Activated T-helper 17 cell treated with anti-CD3 and anti-CD28 coated beads, Interleukin-2, amount 50 U/mL, for 72 hours (primary cell): ENCODE data around the gene OR52N2. TPM values are rescaled to one million over a fixed set of nuclear protein-coding genes. Genes with fewer than 3 reads are reported as not detected.

Experiments
- ATAC-seq: fragments of 150-1000 bp; cut with Tn5 transposase; replicated peaks from 2 replicates; pipeline ENCODE4 v1.10.0; 2021; ENCODE audit warnings: mild to moderate bottlenecking, moderate library complexity
- H3K27ac Mint-ChIP-seq: one replicate; pipeline ENCODE4 v1.8.0; 2022; ENCODE audit warnings: mixed read lengths
- H3K27me3 Mint-ChIP-seq: one replicate; pipeline ENCODE4 v1.8.0; 2022; ENCODE audit warnings: mixed read lengths
- H3K36me3 Mint-ChIP-seq: one replicate; pipeline ENCODE4 v1.8.0; 2022; ENCODE audit warnings: low read depth, mild to moderate bottlenecking, mixed read lengths
- H3K4me1 Mint-ChIP-seq: one replicate; pipeline ENCODE4 v1.8.0; 2022; ENCODE audit warnings: mixed read lengths
- H3K4me3 Mint-ChIP-seq: one replicate; pipeline ENCODE4 v1.8.0; 2022; ENCODE audit warnings: mild to moderate bottlenecking, mixed read lengths
- H3K9me3 Mint-ChIP-seq: one replicate; pipeline ENCODE4 v1.8.0; 2022; ENCODE audit warnings: mixed read lengths
- total RNA-seq, 2 donors: library from RNA; stranded (reverse); gene quantifications; one replicate each; pipeline ENCODE4 v1.2.3, GENCODE V29; 2022

The OR52N2 gene
- total RNA-seq: not detected

GRCh38 chr11:5808500-5809121 is at the start of gene OR52N2:
Gene OR52N2, plus strand, starts transcription at chr11:5808924. Its CDS starts 11,412 bp downstream, at chr11:5820336.
- Mint-ChIP-seq H3K4me3 (peak within 1 kb of the TSS; percentile 89), H3K27me3 (peaks cover 20% of the 10 kb centered on the region), H3K36me3 (no peaks in the 10 kb centered on the region), H3K9me3 (no peaks in the 10 kb centered on the region), H3K27ac (peak within 1 kb of the TSS; percentile 62), H3K4me1 (peaks cover 6% of the 10 kb centered on the region)
- ATAC-seq: peak; percentile 94

DNA sequence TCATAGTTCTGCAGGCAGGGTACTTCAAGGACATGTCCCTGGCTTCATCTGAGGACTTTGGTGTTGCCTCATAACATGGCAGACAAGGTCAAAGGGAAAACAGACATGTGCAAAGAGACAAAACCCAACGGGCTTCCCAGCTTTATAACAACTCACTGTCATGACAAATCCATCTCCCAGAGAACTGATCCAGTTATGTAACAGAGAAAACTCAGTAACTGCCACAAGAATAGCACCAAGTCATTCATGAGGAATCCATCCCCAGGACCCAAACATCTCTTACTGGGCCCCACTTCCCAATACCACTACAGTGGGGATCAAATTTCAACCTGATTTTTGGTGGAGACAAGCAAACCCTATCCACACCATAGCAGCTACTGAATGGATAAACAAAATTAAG is 41.7 kb upstream of the OR52N2 start:
- Mint-ChIP-seq H3K36me3 (no peaks in the 10 kb centered on the region), H3K27me3 (no peaks in the 10 kb centered on the region), H3K4me3 (no peak overlapping the region), H3K9me3 (no peaks in the 10 kb centered on the region), H3K27ac (no peak overlapping the region), H3K4me1 (no peaks in the 10 kb centered on the region)
- ATAC-seq: no peak

- Mint-ChIP-seq H3K36me3 (no peaks in the 10 kb centered on the region), H3K27me3 (peaks cover 16% of the 10 kb centered on the region), H3K4me3 (no peak within 1 kb of the TSS), H3K9me3 (no peaks in the 10 kb centered on the region), H3K27ac (no peak within 1 kb of the TSS), H3K4me1 (no peaks in the 10 kb centered on the region)
- no peak for ATAC-seq
Observed at GRCh38 chr11:5783255-5783654, 25.5 kb upstream of the OR52N2 start, which contains the start of gene OR52N5. Gene OR52N5, minus strand, starts transcription at chr11:5783355. Its CDS starts 4,721 bp downstream, at chr11:5778634.

GRCh38 chr11:5791165-5791564 is 17.6 kb upstream of the OR52N2 start, which contains the start of gene OR52N1:
Gene OR52N1, minus strand, starts transcription at chr11:5791265. Its CDS starts 2,449 bp downstream, at chr11:5788816.
- Mint-ChIP-seq H3K4me3 (no peak within 1 kb of the TSS), H3K4me1 (no peaks in the 10 kb centered on the region), H3K9me3 (no peaks in the 10 kb centered on the region), H3K27me3 (peaks cover 11% of the 10 kb centered on the region), H3K27ac (no peak within 1 kb of the TSS), H3K36me3 (no peaks in the 10 kb centered on the region)
- ATAC-seq: no peak

- no peaks in the 10 kb centered on the region for H3K4me1 Mint-ChIP-seq
- no peaks in the 10 kb centered on the region for H3K9me3 Mint-ChIP-seq
- no peak for ATAC-seq
Observed at GRCh38 chr11:5796541-5796940, 12.2 kb upstream of the OR52N2 start.

GRCh38 chr11:5803982-5804381 is 4.7 kb upstream of the OR52N2 start:
- ATAC-seq: no peak
- Mint-ChIP-seq H3K27ac (no peak overlapping the region), H3K4me3 (no peak overlapping the region), H3K4me1 (peaks cover under 1% of the 10 kb centered on the region), H3K9me3 (peaks cover 5% of the 10 kb centered on the region), H3K36me3 (no peaks in the 10 kb centered on the region), H3K27me3 (peaks cover 23% of the 10 kb centered on the region)

More at GRCh38 chr11:5796541-5796940, 12.2 kb upstream of the OR52N2 start:
- no peak overlapping the region for H3K27ac Mint-ChIP-seq
- no peaks in the 10 kb centered on the region for H3K36me3 Mint-ChIP-seq
- H3K27me3 Mint-ChIP-seq: peaks cover 24% of the 10 kb centered on the region
- no peak overlapping the region for H3K4me3 Mint-ChIP-seq

DNA sequence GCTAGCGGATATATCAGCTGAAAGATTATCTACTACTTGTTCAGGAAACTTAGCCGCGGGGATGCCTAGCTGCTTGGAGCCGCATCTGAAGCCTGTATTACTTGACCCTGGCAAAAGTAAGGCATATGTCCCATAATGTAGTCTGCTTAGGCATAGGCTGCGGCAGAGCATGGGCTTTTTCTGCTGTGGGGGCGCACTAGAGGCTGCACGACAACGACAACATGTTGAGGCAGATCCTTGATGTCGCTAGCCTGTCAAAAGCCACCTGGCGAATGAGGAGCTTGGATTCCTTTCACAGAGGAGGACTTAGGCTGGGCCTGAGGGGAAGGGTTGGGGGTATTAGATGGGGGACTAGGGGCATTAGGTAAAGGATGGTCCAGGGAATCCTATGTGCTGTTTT is 1.1 kb upstream of the OR52N2 start:
- peaks cover 26% of the 10 kb centered on the region for H3K27me3 Mint-ChIP-seq
- ATAC-seq: no peak
- peaks cover 6% of the 10 kb centered on the region for H3K4me1 Mint-ChIP-seq
- no peak overlapping the region for H3K27ac Mint-ChIP-seq
- H3K4me3 Mint-ChIP-seq: peak overlapping the region; percentile 89
- H3K9me3 Mint-ChIP-seq: peaks cover 5% of the 10 kb centered on the region
- H3K36me3 Mint-ChIP-seq: no peaks in the 10 kb centered on the region

GRCh38 chr11:5809122-5809519 is 397 bp downstream of the OR52N2 start:
- H3K27ac Mint-ChIP-seq: peak overlapping the region; percentile 62
- no peaks in the 10 kb centered on the region for H3K9me3 Mint-ChIP-seq
- ATAC-seq: peak; percentile 55
- peaks cover 6% of the 10 kb centered on the region for H3K4me1 Mint-ChIP-seq
- no peaks in the 10 kb centered on the region for H3K36me3 Mint-ChIP-seq
- H3K27me3 Mint-ChIP-seq: peaks cover 19% of the 10 kb centered on the region
- H3K4me3 Mint-ChIP-seq: peak overlapping the region; percentile 89

GRCh38 chr11:5809905-5810795 is 1.4 kb downstream of the OR52N2 start:
- Mint-ChIP-seq H3K27ac (no peak overlapping the region), H3K9me3 (no peaks in the 10 kb centered on the region), H3K4me1 (peaks cover 6% of the 10 kb centered on the region), H3K27me3 (peaks cover 15% of the 10 kb centered on the region), H3K4me3 (peak overlapping the region; percentile 89), H3K36me3 (no peaks in the 10 kb centered on the region)
- ATAC-seq: no peak

DNA sequence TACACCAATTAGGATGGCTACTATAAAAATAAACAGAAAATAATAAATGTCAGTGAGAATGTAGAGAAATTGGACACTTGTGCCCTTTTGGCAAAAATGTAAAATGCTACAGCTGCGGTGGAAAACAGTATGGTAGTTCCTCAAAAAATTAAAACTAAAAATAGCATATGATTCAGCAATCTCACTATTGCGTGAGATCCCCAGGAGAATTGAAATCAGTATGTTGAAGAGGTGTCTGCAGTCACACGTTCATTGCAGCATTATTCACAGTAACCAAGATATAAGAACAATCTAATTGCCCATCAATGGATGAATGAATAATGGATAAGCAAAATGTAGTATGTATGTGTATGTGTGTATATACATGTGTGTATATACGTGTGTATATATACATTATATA is 6.8 kb downstream of the OR52N2 start:
- Mint-ChIP-seq H3K36me3 (no peaks in the 10 kb centered on the region), H3K27ac (no peak overlapping the region), H3K4me3 (no peak overlapping the region), H3K27me3 (peaks cover under 1% of the 10 kb centered on the region), H3K4me1 (peaks cover 7% of the 10 kb centered on the region), H3K9me3 (no peaks in the 10 kb centered on the region)
- no peak for ATAC-seq

DNA sequence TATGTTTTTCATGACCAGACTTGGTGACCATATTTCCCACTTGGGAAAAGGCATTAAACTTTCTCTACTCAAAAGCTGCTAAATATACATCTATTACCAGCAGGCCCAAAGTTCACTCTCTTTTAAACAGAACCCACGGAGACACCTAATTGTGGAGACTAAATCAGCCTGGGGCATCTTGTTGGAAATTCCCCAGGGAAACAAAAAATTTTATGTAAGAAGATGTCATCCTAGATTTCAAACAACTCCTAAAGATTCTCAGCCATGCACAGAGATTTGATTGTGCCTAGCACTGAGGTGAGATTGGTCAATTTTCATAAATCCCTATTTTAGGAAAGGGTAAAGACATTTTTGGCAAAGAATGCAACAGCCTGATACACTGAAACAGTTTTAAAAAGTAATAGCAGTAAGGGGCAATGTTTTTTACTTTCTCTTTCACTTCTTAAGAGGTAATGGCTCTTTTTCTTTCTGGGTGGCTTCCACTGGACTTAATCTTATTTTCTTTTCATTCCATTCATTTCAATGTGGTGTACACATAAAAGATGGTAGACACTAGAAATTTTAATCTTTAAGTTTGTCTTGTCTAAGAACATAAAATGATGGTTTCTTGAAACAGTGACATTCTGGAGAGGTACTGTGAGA is 9.6 kb downstream of the OR52N2 start:
- peaks cover 4% of the 10 kb centered on the region for H3K27me3 Mint-ChIP-seq
- H3K27ac Mint-ChIP-seq: peak overlapping the region; percentile 73
- no peaks in the 10 kb centered on the region for H3K9me3 Mint-ChIP-seq
- no peaks in the 10 kb centered on the region for H3K36me3 Mint-ChIP-seq
- no peak for ATAC-seq
- H3K4me1 Mint-ChIP-seq: peaks cover 7% of the 10 kb centered on the region
- H3K4me3 Mint-ChIP-seq: peak overlapping the region; percentile 68

GRCh38 chr11:5831196-5831829 is 22.6 kb downstream of the OR52N2 start:
- Mint-ChIP-seq H3K4me3 (no peak overlapping the region), H3K27ac (no peak overlapping the region), H3K4me1 (no peaks in the 10 kb centered on the region), H3K9me3 (no peaks in the 10 kb centered on the region), H3K27me3 (peaks cover 3% of the 10 kb centered on the region), H3K36me3 (no peaks in the 10 kb centered on the region)
- ATAC-seq: no peak

DNA sequence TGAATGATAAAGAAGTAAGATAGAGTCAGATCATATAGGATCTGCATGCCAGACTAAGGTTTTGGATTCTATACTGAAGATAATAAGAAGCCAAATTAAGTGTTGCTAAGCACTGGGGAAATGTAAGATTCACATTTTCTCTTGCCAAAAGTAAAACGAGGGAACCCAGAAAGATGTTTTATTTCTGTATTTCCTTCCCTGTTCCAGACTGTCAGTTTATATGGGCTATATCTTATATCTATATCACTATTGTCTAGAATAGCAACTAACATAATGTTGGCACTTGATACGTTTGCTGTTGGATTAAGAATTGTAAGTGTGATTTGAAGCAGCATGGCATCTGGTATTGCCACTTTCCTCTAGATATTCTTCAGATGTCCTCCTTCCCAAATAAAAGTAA is 24.7 kb downstream of the OR52N2 start:
- no peaks in the 10 kb centered on the region for H3K36me3 Mint-ChIP-seq
- H3K27me3 Mint-ChIP-seq: peaks cover 9% of the 10 kb centered on the region
- ATAC-seq: no peak
- H3K27ac Mint-ChIP-seq: no peak overlapping the region
- no peak overlapping the region for H3K4me3 Mint-ChIP-seq
- H3K4me1 Mint-ChIP-seq: no peaks in the 10 kb centered on the region
- no peaks in the 10 kb centered on the region for H3K9me3 Mint-ChIP-seq

- no peaks in the 10 kb centered on the region for H3K36me3 Mint-ChIP-seq
Observed at GRCh38 chr11:5837695-5838094, 29.0 kb downstream of the OR52N2 start.

More at GRCh38 chr11:5837695-5838094, 29.0 kb downstream of the OR52N2 start:
- Mint-ChIP-seq H3K9me3 (no peaks in the 10 kb centered on the region), H3K27me3 (peaks cover 21% of the 10 kb centered on the region), H3K4me1 (no peaks in the 10 kb centered on the region), H3K4me3 (no peak overlapping the region), H3K27ac (no peak overlapping the region)
- ATAC-seq: no peak
